LNCAP (cell line): ENCODE data around the gene FAM209A.
"Not testable (repeated sequence)": the region's sequence is repeated elsewhere in the genome, so short reads cannot be mapped to it uniquely, and the experiment has no call there.

Source experiments
- TF ChIP-seq, protein P1 (sequence below): fragments of 450-650 bp; IDR thresholded peaks from 2 replicates; pipeline ENCODE4 v1.5.1; 2017; ENCODE audit warnings: mild to moderate bottlenecking

The FAM209A gene

DNA sequence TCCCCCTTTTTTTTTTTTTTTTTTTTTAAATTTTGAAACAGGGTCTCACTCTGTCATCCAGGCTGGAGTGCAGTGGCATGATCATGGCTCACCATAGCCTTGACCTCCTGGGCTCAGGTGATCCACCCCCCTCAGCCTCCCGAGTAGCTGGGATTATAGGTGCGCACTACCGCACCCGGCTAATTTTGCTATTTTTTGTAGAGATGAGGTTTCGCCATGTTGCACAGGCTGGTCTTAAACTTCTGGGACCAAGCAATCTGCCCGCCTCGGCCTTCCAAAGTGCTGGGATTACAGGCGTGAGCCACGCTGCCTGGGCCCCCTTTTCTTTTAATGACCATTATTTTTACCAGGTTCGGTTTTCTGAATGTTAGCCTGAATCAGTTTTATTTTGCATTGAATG, 5.0 kb upstream of the FAM209A start:
- TF ChIP-seq, protein P1, sequence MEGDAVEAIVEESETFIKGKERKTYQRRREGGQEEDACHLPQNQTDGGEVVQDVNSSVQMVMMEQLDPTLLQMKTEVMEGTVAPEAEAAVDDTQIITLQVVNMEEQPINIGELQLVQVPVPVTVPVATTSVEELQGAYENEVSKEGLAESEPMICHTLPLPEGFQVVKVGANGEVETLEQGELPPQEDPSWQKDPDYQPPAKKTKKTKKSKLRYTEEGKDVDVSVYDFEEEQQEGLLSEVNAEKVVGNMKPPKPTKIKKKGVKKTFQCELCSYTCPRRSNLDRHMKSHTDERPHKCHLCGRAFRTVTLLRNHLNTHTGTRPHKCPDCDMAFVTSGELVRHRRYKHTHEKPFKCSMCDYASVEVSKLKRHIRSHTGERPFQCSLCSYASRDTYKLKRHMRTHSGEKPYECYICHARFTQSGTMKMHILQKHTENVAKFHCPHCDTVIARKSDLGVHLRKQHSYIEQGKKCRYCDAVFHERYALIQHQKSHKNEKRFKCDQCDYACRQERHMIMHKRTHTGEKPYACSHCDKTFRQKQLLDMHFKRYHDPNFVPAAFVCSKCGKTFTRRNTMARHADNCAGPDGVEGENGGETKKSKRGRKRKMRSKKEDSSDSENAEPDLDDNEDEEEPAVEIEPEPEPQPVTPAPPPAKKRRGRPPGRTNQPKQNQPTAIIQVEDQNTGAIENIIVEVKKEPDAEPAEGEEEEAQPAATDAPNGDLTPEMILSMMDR = no peak

DNA sequence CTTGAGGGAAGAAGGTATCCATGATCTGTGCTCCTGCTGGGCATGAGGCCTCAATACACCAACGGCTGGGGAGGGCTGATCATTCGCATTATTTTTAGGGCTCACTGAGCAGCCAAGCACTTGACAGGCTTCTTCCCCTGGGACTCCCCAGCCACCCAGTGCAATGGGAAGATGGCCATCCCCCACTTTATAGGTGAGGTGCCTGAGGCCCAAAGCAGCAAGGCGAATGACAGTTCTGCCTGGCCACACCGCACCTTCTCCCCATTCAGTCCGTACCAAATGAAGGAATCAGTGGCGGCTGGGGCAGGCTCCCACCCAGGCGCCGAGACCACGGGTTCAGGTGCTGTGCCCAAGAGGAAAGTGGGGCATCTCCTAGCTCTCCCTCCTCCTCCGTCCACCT, 4.4 kb upstream of the FAM209A start:
- TF ChIP-seq, protein P1 = no peak

- TF ChIP-seq, protein P1 = no peak
These were observed 2.2 kb upstream of the FAM209A start for GRCh38 chr20:56522311-56522710.

DNA sequence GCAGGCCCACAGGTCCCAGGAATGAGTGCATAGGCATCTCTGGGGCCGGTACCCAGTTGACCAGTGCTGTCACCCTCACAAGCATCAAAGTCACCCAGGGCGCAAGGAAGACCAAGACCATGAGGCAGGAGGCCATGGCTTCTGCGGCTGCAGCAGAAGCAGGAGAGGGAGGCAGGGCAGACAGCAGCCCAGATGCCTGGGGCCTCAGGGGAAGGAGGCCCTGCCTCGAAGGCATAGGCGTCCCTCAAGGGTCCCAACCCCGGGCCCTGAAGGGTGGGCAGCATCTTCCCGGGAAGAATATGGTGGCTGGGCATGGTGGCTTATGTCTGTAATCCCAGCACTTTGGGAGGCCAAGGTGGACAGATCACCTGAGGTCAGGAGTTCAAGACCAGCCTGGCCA, 3.0 kb downstream of the FAM209A start:
- TF ChIP-seq, protein P1 = no peak

GRCh38 chr20:56532946-56533345, 8.4 kb downstream of the FAM209A start, which contains the start of gene FAM209B:
FAM209B (plus strand) TSS chr20:56533246; CDS start chr20:56533342, 96 bp downstream.
- TF ChIP-seq, protein P1 = not testable (repeated sequence)

GRCh38 chr20:56537997-56538396, 13.5 kb downstream of the FAM209A start:
- TF ChIP-seq, protein P1 = no peak

GRCh38 chr20:56540415-56540814, 15.9 kb downstream of the FAM209A start:
- TF ChIP-seq, protein P1 = no peak

DNA sequence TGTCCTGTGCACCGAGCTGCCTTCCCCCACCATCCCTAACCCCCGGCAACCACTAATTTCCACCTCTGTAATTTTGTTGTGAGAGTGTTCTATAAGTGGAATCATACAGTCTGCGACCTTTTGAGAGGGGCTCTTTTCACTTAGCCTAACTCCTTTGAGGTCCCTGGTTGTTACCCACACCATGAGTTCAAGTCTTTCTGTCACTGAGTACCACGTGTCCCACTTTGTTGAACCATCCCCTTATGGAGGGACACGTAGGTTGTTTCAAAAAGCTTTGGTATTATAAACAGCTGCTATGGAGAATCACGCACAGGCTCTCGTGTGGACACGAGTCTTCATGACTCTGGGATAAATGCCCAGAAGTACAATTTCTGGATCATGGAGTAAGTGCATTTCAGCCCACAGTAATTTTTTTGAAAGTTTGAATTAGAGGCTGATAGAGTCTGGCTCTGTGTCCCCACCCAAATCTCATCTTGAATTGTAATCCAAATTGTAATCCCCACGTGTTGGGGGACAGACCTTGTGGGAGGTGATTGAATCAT, 18.0 kb downstream of the FAM209A start:
- TF ChIP-seq, protein P1 = no peak
